Upper lobe of left lung (tissue), 6 donors: Measurements from ENCODE around the gene RPS14. TPM values are rescaled to one million over a fixed set of nuclear protein-coding genes. Genes with fewer than 3 reads are reported as not detected.
A peak's percentile ranks its signal among the peaks of the same experiment; 100 is the strongest.

Experiments used
- ATAC-seq, 2 donors: fragments of 200-7000 bp; cut with Tn5 transposase; one replicate each; pipeline ENCODE4 v1.9.1; 2022; ENCODE audit warnings: mild to moderate bottlenecking in 2 of 2, moderate library complexity in 2 of 2; ENCODE audit not compliant: low FRiP score in 2 of 2
- DNase-seq, 2 donors: peaks; one replicate each; pipeline ENCODE4 v3.0.0-alpha.2; 2019 to 2020
- H3K27ac ChIP-seq, 4 donors: fragments of 200-600 bp; sonication (generic); one replicate each; pipeline ENCODE4 v1.5.1; 2016 to 2019
- H3K27me3 ChIP-seq, 4 donors: fragments of 200-600 bp; sonication (generic); one replicate each; pipeline ENCODE4 v1.5.1; 2017 to 2019
- H3K36me3 ChIP-seq, 4 donors: fragments of 200-600 bp; sonication (generic); one replicate each; pipeline ENCODE4 v1.5.1; 2016 to 2019
- H3K4me1 ChIP-seq, 4 donors: fragments of 200-600 bp; sonication (generic); one replicate each; pipeline ENCODE4 v1.5.1; 2018 to 2019
- H3K4me3 ChIP-seq, 4 donors: fragments of 200-600 bp; sonication (generic); one replicate each; pipeline ENCODE4 v1.5.1; 2017 to 2019; ENCODE audit warnings: mild to moderate bottlenecking in 2 of 4, moderate library complexity in 1 of 4
- H3K9me3 ChIP-seq, 4 donors: fragments of 200-600 bp; sonication (generic); one replicate each; pipeline ENCODE4 v1.5.1; 2018 to 2019
- CTCF ChIP-seq, 6 experiments: fragments of 450-650 bp in 4 of 6; fragments of 200-600 bp in 2 of 6; sonication (generic) in 2 of 6; IDR thresholded peaks; one replicate each; pipeline ENCODE4 v1.5.1; 2016 to 2019; ENCODE audit warnings: antibody characterized with exemption in 6 of 6
- EP300 ChIP-seq, 4 donors: sonication (generic); formaldehyde crosslinking; IDR thresholded peaks; one replicate each; pipeline ENCODE4 v1.5.1; 2017; ENCODE audit warnings: antibody characterized with exemption in 4 of 4, control low read depth in 2 of 4
- POLR2A ChIP-seq, 4 donors: fragments of 450-650 bp; IDR thresholded peaks; one replicate each; pipeline ENCODE4 v1.5.1; 2016 to 2017; ENCODE audit warnings: antibody characterized with exemption in 4 of 4, mild to moderate bottlenecking in 2 of 4
- POLR2AphosphoS5 ChIP-seq, 2 donors: sonication (generic); formaldehyde crosslinking; IDR thresholded peaks; one replicate each; pipeline ENCODE4 v1.5.1; 2017; ENCODE audit warnings: antibody characterized with exemption in 2 of 2
- WGBS, 2 donors: methylation state at CpG; one replicate each; pipeline ENCODE4 v1.1.5; 2017 to 2018; 5-methylcytosine and 5-hydroxymethylcytosine counted together
- total RNA-seq, 6 donors: library from RNA; depleted of rRNA in 4 of 6; stranded (reverse); fragments of >200 nt in 4 of 6; gene quantifications; one replicate each; pipeline versions ENCODE4 v1.1.0 to v1.2.1, GENCODE V29; 2016 to 2021
- donor health status: DM: no; HTN: no; CAD: no; lungs with moderate emphysema.
- donor health status: DM: no; HTN: yes; CAD: no; lungs with severe emphysema.

The RPS14 gene
- total RNA-seq, 6 donors from 2014 or later = 806 to 1,982 (median 1,727) TPM

GRCh38 chr5:150469718-150470469, 20.4 kb upstream of the RPS14 start:
- no peaks in the 10 kb centered on the region for H3K27me3 ChIP-seq
- H3K9me3 ChIP-seq = no peaks in the 10 kb centered on the region
- 84 to 85% methylated on average over 6 of the region's 6 CpGs for WGBS, 2 donors
- H3K27ac ChIP-seq = no peak overlapping the region
- H3K4me3 ChIP-seq = no peak overlapping the region
- ATAC-seq (peak in 1 of 2 donors; percentile 85), DNase-seq (no peak)
- peaks cover under 1 to 20% (median 14%) of the 10 kb centered on the region in 4 donors for H3K4me1 ChIP-seq
- TF ChIP-seq CTCF (IDR thresholded peaks at IDR 0.05) (no peak), POLR2AphosphoS5 (IDR thresholded peaks at IDR 0.05) (no peak), EP300 (IDR thresholded peaks at IDR 0.05) (no peak), POLR2A (IDR thresholded peaks at IDR 0.05) (no peak)
- H3K36me3 ChIP-seq = no peaks in the 10 kb centered on the region

GRCh38 chr5:150468206-150468605, 18.7 kb upstream of the RPS14 start:
- 100% methylated on average over 4 of the region's 4 CpGs for WGBS, 2 donors
- ATAC-seq (no peak), DNase-seq (no peak)
- H3K27me3 ChIP-seq = no peaks in the 10 kb centered on the region
- no peak overlapping the region for H3K4me3 ChIP-seq
- H3K36me3 ChIP-seq = no peaks in the 10 kb centered on the region
- no peak overlapping the region for H3K27ac ChIP-seq
- TF ChIP-seq CTCF (IDR thresholded peaks at IDR 0.05) (no peak), EP300 (IDR thresholded peaks at IDR 0.05) (no peak), POLR2AphosphoS5 (IDR thresholded peaks at IDR 0.05) (no peak), POLR2A (IDR thresholded peaks at IDR 0.05) (no peak)
- peaks cover 4 to 21% (median 18%) of the 10 kb centered on the region in 4 donors for H3K4me1 ChIP-seq
- no peaks in the 10 kb centered on the region for H3K9me3 ChIP-seq

- Histone ChIP-seq H3K9me3 (no peaks in the 10 kb centered on the region), H3K27me3 (no peaks in the 10 kb centered on the region), H3K4me3 (no peak overlapping the region), H3K27ac (peak overlapping the region; percentile 0 to 80 (median 48)), H3K4me1 (peaks cover 4 to 21% (median 18%) of the 10 kb centered on the region in 4 donors), H3K36me3 (no peaks in the 10 kb centered on the region)
- ATAC-seq (no peak), DNase-seq (no peak)
- TF ChIP-seq POLR2AphosphoS5 (IDR thresholded peaks at IDR 0.05) (peak in 1 of 2 donors; percentile 82), POLR2A (IDR thresholded peaks at IDR 0.05) (no peak), EP300 (IDR thresholded peaks at IDR 0.05) (peak in 1 of 4 donors; percentile 47), CTCF (IDR thresholded peaks at IDR 0.05) (peak in 1 of 6 experiments; percentile 30)
- 56 to 66% methylated on average over 7 to 8 of the region's 8 CpGs for WGBS, 2 donors
These were observed 16.4 kb upstream of the RPS14 start for GRCh38 chr5:150465927-150466326.

GRCh38 chr5:150464554-150465012, 15.0 kb upstream of the RPS14 start:
- H3K27me3 ChIP-seq = no peaks in the 10 kb centered on the region
- no peaks in the 10 kb centered on the region for H3K9me3 ChIP-seq
- peak; percentile 42 to 64 for ATAC-seq
- H3K4me1 ChIP-seq = peaks cover 7 to 21% (median 18%) of the 10 kb centered on the region in 4 donors
- no peak overlapping the region for H3K4me3 ChIP-seq
- TF ChIP-seq POLR2AphosphoS5 (IDR thresholded peaks at IDR 0.05) (peak in 1 of 2 donors; percentile 55), POLR2A (IDR thresholded peaks at IDR 0.05) (no peak), EP300 (IDR thresholded peaks at IDR 0.05) (no peak), CTCF (IDR thresholded peaks at IDR 0.05) (no peak)
- H3K27ac ChIP-seq = peak overlapping the region; percentile 0 to 80 (median 48)
- H3K36me3 ChIP-seq = no peaks in the 10 kb centered on the region
- no peak for DNase-seq
- 43 to 61% methylated on average over 5 to 6 of the region's 6 CpGs for WGBS, 2 donors
